K562 (cell line): ENCODE data around the gene PDE4A. TPM values are rescaled to one million over a fixed set of nuclear protein-coding genes. Genes with fewer than 3 reads are reported as not detected.

Experiments used
- BHLHE40 ChIP-seq: IDR thresholded peaks from 2 replicates; pipeline ENCODE4 v1.6.1; 2011; ENCODE audit warnings: low read length, improper control_type of control experiment
- ESRRA ChIP-seq: fragments of 450-650 bp; IDR thresholded peaks from 2 replicates; pipeline ENCODE4 v1.6.1; 2014; ENCODE audit warnings: low read depth, mild to moderate bottlenecking, moderate library complexity, borderline replicate concordance
- HDAC2 ChIP-seq: fragments of 450-650 bp; IDR thresholded peaks from 2 replicates; pipeline ENCODE4 v1.6.1; 2016; ENCODE audit warnings: mild to moderate bottlenecking
- RBFOX2 ChIP-seq: fragments of 200-400 bp; formaldehyde crosslinking; IDR thresholded peaks from 2 replicates; pipeline ENCODE4 v1.6.1; 2017; ENCODE audit warnings: low read depth, mild to moderate bottlenecking, low read length, moderate library complexity
- SOX6 ChIP-seq: fragments of 450-650 bp; IDR thresholded peaks from 2 replicates; pipeline ENCODE4 v1.6.1; 2014; ENCODE audit warnings: mild to moderate bottlenecking
- SPI1 ChIP-seq: IDR thresholded peaks from 2 replicates; pipeline ENCODE4 v1.6.1; 2011; ENCODE audit warnings: low read depth, low read length, control low read depth, borderline replicate concordance
- ZBTB7A ChIP-seq: IDR thresholded peaks from 2 replicates; pipeline ENCODE4 v1.6.1; 2011; ENCODE audit warnings: low read depth, mild to moderate bottlenecking, low read length, moderate library complexity, borderline replicate concordance; ENCODE audit not compliant: control insufficient read depth
- ZKSCAN8 ChIP-seq: fragments of 200-800 bp; sonication (Bioruptor generic); IDR thresholded peaks from 2 replicates; pipeline ENCODE4 v1.6.1; 2016; ENCODE audit warnings: missing genetic modification characterization, missing compliant biosample characterization
- ZNF143 ChIP-seq: sonication (generic); formaldehyde crosslinking; IDR thresholded peaks from 2 replicates; pipeline ENCODE4 v1.9.0; 2022; ENCODE audit warnings: mild to moderate bottlenecking, missing genetic modification reagents
- ZNF217 ChIP-seq: sonication (generic); formaldehyde crosslinking; IDR thresholded peaks from 2 replicates; pipeline ENCODE4 v1.8.0; 2022; ENCODE audit warnings: mild to moderate bottlenecking, missing genetic modification reagents
- polyA plus RNA-seq, 8 experiments: library from polyadenylated mRNA; depleted of rRNA in 4 of 8; stranded (reverse) in 5 of 8; unstranded in 3 of 8; fragments of >200 nt; fragmentation: Nextera tagmentation in 2 of 8; fragmentation: Illumina TruSeq in 1 of 8; extraction: Ambion mirVana in 2 of 8; extraction: Trizol in 1 of 8; gene quantifications; 2 replicates each; pipeline versions ENCODE4 v1.2.1 to v1.2.3, GENCODE V29; 2011 to 2014; ENCODE audit warnings: inconsistent platforms in 1 of 8, missing spikeins in 1 of 8
- total RNA-seq, 7 experiments: library from RNA; depleted of rRNA in 6 of 7; stranded (reverse); fragments of >200 nt in 6 of 7; fragmentation: Illumina TruSeq in 2 of 7; extraction: Trizol in 2 of 7; gene quantifications; 2 replicates each; pipeline versions ENCODE4 v1.2.1 to v1.2.3, GENCODE V29; 2011 to 2021; ENCODE audit warnings: low replicate concordance in 1 of 7
- TF ChIP-seq, protein P1 (sequence below), 2 experiments: IDR thresholded peaks; 2 replicates each; pipeline ENCODE4 v1.6.1; 2011; ENCODE audit warnings: borderline replicate concordance in 1 of 2, control low read depth in 1 of 2, low read depth in 1 of 2, low read length in 1 of 2, mild to moderate bottlenecking in 1 of 2, mixed read lengths in 1 of 2, moderate library complexity in 1 of 2; ENCODE audit not compliant: insufficient read depth in 1 of 2, insufficient read length in 1 of 2, poor library complexity in 1 of 2, severe bottlenecking in 1 of 2; ENCODE audit errors: extremely low read depth in 1 of 2
- TF ChIP-seq, protein P2 (sequence below): sonication (generic); formaldehyde crosslinking; IDR thresholded peaks from 2 replicates; pipeline ENCODE4 v1.8.1; 2022; ENCODE audit warnings: missing genetic modification reagents
- TF ChIP-seq, protein P3 (sequence below), 2 experiments: fragments of 450-650 bp; conservative IDR thresholded peaks; 2 replicates each; pipeline ENCODE4 v1.6.1; 2017; ENCODE audit warnings: mild to moderate bottlenecking in 2 of 2, moderate library complexity in 2 of 2
- TF ChIP-seq, protein P4 (sequence below): fragments of 450-650 bp; IDR thresholded peaks from 2 replicates; pipeline ENCODE4 v1.6.1; 2016; ENCODE audit warnings: borderline replicate concordance
- TF ChIP-seq, protein P5 (sequence below), 2 experiments: IDR thresholded peaks in 1 of 2; conservative IDR thresholded peaks in 1 of 2; 2 replicates each; pipeline ENCODE4 v1.6.1; 2016; ENCODE audit warnings: low read depth in 2 of 2, mild to moderate bottlenecking in 1 of 2, missing compliant biosample characterization in 1 of 2, missing genetic modification characterization in 1 of 2, moderate library complexity in 1 of 2

The PDE4A gene
- total and polyA plus RNA-seq, 9 of the 15 experiments (the other 6 are each of a cell fraction or from before 2014, with no cell fraction given) = 0.66 to 26.9 (median 4.6) TPM

DNA sequence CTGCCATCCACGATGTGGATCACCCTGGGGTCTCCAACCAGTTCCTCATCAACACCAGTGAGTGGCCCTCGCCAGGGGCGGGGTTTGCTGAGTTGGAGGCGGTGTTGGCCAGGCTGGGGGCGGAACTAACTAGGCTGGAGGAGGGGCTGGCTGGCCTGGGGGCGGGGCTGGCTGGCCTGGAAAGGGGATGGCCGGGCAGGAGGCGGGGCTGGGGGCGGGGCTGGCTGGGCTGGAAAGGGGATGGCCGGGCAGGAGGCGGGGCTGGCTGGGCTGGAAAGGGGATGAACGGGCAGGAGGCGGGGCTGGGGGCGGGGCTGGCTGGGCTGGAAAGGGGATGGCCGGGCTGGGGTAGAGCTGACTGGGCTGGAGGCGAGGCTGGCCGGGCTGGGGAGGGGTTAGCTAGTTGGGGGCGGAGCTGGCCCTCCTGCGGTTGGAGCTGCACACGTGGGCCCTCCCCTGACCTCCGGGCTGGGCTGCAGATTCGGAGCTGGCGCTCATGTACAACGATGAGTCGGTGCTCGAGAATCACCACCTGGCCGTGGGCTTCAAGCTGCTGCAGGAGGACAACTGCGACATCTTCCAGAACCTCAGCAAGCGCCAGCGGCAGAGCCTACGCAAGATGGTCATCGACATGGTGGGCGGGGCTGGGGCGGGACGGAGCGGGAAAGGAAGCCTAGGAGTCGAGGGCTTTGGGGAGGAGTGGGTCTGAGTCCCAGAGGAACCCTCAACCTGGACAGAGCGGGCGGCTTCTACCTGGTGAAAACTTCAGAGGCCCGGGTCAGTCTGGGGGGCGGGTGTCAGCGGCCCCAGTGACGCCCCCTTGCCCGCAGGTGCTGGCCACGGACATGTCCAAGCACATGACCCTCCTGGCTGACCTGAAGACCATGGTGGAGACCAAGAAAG, 41.0 kb downstream of the PDE4A start (continued):
- TF ChIP-seq, protein P1, sequence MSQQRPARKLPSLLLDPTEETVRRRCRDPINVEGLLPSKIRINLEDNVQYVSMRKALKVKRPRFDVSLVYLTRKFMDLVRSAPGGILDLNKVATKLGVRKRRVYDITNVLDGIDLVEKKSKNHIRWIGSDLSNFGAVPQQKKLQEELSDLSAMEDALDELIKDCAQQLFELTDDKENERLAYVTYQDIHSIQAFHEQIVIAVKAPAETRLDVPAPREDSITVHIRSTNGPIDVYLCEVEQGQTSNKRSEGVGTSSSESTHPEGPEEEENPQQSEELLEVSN (IDR thresholded peaks at IDR 0.05; ENCODE audit: borderline replicate concordance in 1 of 2, extremely low read depth in 1 of 2, insufficient read depth in 1 of 2, insufficient read length in 1 of 2, low read depth in 1 of 2, low read length in 1 of 2, poor library complexity in 1 of 2, severe bottlenecking in 1 of 2) = peak; percentile 67 to 87
- TF ChIP-seq ZNF143 (CRISPR knock-in tag) (no peak), SOX6 (no peak), ZKSCAN8 (CRISPR knock-in tag) (no peak), RBFOX2 (0 out of 2 replicates have a peak, but pooled peaks have one; percentile 26), ZNF217 (no peak), ZBTB7A (0 out of 2 replicates have a peak, but pooled peaks have one; percentile 4), HDAC2 (peak; percentile 54; the same call in 1 of the 2 replicates), BHLHE40 (peak; percentile 46), ESRRA (peak; percentile 32; the same call in 1 of the 2 replicates), SPI1 (peak; percentile 76; the same call in 1 of the 2 replicates)
- TF ChIP-seq, protein P2, sequence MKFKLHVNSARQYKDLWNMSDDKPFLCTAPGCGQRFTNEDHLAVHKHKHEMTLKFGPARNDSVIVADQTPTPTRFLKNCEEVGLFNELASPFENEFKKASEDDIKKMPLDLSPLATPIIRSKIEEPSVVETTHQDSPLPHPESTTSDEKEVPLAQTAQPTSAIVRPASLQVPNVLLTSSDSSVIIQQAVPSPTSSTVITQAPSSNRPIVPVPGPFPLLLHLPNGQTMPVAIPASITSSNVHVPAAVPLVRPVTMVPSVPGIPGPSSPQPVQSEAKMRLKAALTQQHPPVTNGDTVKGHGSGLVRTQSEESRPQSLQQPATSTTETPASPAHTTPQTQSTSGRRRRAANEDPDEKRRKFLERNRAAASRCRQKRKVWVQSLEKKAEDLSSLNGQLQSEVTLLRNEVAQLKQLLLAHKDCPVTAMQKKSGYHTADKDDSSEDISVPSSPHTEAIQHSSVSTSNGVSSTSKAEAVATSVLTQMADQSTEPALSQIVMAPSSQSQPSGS (CRISPR knock-in tag) = no peak
- TF ChIP-seq, protein P3, sequence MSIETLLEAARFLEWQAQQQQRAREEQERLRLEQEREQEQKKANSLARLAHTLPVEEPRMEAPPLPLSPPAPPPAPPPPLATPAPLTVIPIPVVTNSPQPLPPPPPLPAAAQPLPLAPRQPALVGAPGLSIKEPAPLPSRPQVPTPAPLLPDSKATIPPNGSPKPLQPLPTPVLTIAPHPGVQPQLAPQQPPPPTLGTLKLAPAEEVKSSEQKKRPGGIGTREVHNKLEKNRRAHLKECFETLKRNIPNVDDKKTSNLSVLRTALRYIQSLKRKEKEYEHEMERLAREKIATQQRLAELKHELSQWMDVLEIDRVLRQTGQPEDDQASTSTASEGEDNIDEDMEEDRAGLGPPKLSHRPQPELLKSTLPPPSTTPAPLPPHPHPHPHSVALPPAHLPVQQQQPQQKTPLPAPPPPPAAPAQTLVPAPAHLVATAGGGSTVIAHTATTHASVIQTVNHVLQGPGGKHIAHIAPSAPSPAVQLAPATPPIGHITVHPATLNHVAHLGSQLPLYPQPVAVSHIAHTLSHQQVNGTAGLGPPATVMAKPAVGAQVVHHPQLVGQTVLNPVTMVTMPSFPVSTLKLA (conservative IDR thresholded peaks at IDR 0.05) = peak; percentile 79 to 93
- TF ChIP-seq, protein P4, sequence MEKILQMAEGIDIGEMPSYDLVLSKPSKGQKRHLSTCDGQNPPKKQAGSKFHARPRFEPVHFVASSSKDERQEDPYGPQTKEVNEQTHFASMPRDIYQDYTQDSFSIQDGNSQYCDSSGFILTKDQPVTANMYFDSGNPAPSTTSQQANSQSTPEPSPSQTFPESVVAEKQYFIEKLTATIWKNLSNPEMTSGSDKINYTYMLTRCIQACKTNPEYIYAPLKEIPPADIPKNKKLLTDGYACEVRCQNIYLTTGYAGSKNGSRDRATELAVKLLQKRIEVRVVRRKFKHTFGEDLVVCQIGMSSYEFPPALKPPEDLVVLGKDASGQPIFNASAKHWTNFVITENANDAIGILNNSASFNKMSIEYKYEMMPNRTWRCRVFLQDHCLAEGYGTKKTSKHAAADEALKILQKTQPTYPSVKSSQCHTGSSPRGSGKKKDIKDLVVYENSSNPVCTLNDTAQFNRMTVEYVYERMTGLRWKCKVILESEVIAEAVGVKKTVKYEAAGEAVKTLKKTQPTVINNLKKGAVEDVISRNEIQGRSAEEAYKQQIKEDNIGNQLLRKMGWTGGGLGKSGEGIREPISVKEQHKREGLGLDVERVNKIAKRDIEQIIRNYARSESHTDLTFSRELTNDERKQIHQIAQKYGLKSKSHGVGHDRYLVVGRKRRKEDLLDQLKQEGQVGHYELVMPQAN = peak; percentile 82; the same call in 1 of the 2 replicates
- TF ChIP-seq, protein P5, sequence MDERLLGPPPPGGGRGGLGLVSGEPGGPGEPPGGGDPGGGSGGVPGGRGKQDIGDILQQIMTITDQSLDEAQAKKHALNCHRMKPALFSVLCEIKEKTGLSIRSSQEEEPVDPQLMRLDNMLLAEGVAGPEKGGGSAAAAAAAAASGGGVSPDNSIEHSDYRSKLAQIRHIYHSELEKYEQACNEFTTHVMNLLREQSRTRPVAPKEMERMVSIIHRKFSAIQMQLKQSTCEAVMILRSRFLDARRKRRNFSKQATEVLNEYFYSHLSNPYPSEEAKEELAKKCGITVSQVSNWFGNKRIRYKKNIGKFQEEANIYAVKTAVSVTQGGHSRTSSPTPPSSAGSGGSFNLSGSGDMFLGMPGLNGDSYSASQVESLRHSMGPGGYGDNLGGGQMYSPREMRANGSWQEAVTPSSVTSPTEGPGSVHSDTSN (CRISPR knock-in tag; IDR thresholded peaks at IDR 0.05; ENCODE audit: low read depth) = no peak
- TF ChIP-seq, protein P5 (tag; conservative IDR thresholded peaks at IDR 0.05; ENCODE audit: low read depth) = no peak
